Vagina (tissue), 2 donors: ENCODE results near the gene TRIM46. TPM values are rescaled to one million over a fixed set of nuclear protein-coding genes. Genes with fewer than 3 reads are reported as not detected.
"Not testable (repeated sequence)": the region's sequence is repeated elsewhere in the genome, so short reads cannot be mapped to it uniquely, and the experiment has no call there.

Experiments used
- DNase-seq, 2 donors: peaks; one replicate each; pipeline ENCODE4 v3.0.0-alpha.2; 2017; ENCODE audit errors: extremely low spot score in 2 of 2
- H3K27ac ChIP-seq: fragments of 200-600 bp; sonication (generic); one replicate; pipeline ENCODE4 v1.5.1; 2019
- H3K27me3 ChIP-seq: fragments of 200-600 bp; sonication (generic); one replicate; pipeline ENCODE4 v1.5.1; 2019
- H3K36me3 ChIP-seq, 2 donors: fragments of 200-600 bp; sonication (generic); one replicate each; pipeline ENCODE4 v1.5.1; 2017 to 2019
- H3K4me1 ChIP-seq: fragments of 200-600 bp; sonication (generic); one replicate; pipeline ENCODE4 v1.5.1; 2019
- H3K4me3 ChIP-seq, 2 donors: fragments of 200-600 bp; sonication (generic); 1 replicate in 1 of 2; 2 replicates in 1 of 2; pipeline ENCODE4 v1.5.1; 2016 to 2019
- H3K9me3 ChIP-seq: fragments of 200-600 bp; sonication (generic); one replicate; pipeline ENCODE4 v1.5.1; 2019
- POLR2A ChIP-seq, 2 donors: fragments of 450-650 bp; IDR thresholded peaks; one replicate each; pipeline ENCODE4 v1.6.1; 2017; ENCODE audit warnings: antibody characterized with exemption in 2 of 2, mild to moderate bottlenecking in 2 of 2, moderate library complexity in 2 of 2
- POLR2AphosphoS5 ChIP-seq, 2 donors: sonication (generic); formaldehyde crosslinking; IDR thresholded peaks; one replicate each; pipeline ENCODE4 v1.9.0; 2017; ENCODE audit warnings: antibody characterized with exemption in 2 of 2, mild to moderate bottlenecking in 2 of 2, low read depth in 1 of 2; ENCODE audit not compliant: insufficient read depth in 1 of 2
- intact Hi-C: fragments of 100-400 bp; cut with DNase I; formaldehyde crosslinking; loops from one replicate; pipeline ENCODE4 v1.15.1; 2023
- total RNA-seq: library from RNA; depleted of rRNA; stranded (reverse); fragments of >200 nt; gene quantifications from one replicate; pipeline ENCODE4 v1.2.3, GENCODE V29; 2016
- TF ChIP-seq, protein P1 (sequence below), 3 experiments: fragments of 450-650 bp in 2 of 3; fragments of 200-600 bp in 1 of 3; sonication (generic) in 1 of 3; IDR thresholded peaks; one replicate each; pipeline ENCODE4 v1.5.1; 2017 to 2019; ENCODE audit warnings: antibody characterized with exemption in 3 of 3, mild to moderate bottlenecking in 2 of 3, moderate library complexity in 2 of 3

Gene TRIM46
- total RNA-seq, 1 donor from 2014 or later, result 2.7 TPM

GRCh38 chr1:155139895-155140629, 33.6 kb upstream of the TRIM46 start, which contains the start of gene DPM3:
TSS of gene DPM3 (minus strand) at chr1:155140531. CDS start at chr1:155140240, 291 bp downstream.
- peak in 1 of 2 donors; percentile 90 for DNase-seq
- Histone ChIP-seq H3K4me3 (peak within 1 kb of the TSS; percentile 94 to 98), H3K4me1 (peaks cover 37% of the 10 kb centered on the region), H3K36me3 (no peaks in the 10 kb centered on the region), H3K27me3 (no peaks in the 10 kb centered on the region), H3K27ac (peak within 1 kb of the TSS; percentile 91), H3K9me3 (no peaks in the 10 kb centered on the region)
- intact Hi-C loops, result loop anchor here (5.0 kb wide), 1 partner anchor 328 kb away; no protein-coding TSS in a partner anchor
- TF ChIP-seq POLR2AphosphoS5 (IDR thresholded peaks at IDR 0.05; ENCODE audit: insufficient read depth in 1 of 2, low read depth in 1 of 2), result peak; percentile 90 to 94
- peak in 1 of 2 donors; percentile 64 for TF ChIP-seq POLR2A (IDR thresholded peaks at IDR 0.05)
- TF ChIP-seq, protein P1, sequence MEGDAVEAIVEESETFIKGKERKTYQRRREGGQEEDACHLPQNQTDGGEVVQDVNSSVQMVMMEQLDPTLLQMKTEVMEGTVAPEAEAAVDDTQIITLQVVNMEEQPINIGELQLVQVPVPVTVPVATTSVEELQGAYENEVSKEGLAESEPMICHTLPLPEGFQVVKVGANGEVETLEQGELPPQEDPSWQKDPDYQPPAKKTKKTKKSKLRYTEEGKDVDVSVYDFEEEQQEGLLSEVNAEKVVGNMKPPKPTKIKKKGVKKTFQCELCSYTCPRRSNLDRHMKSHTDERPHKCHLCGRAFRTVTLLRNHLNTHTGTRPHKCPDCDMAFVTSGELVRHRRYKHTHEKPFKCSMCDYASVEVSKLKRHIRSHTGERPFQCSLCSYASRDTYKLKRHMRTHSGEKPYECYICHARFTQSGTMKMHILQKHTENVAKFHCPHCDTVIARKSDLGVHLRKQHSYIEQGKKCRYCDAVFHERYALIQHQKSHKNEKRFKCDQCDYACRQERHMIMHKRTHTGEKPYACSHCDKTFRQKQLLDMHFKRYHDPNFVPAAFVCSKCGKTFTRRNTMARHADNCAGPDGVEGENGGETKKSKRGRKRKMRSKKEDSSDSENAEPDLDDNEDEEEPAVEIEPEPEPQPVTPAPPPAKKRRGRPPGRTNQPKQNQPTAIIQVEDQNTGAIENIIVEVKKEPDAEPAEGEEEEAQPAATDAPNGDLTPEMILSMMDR (IDR thresholded peaks at IDR 0.05), result no peak

DNA sequence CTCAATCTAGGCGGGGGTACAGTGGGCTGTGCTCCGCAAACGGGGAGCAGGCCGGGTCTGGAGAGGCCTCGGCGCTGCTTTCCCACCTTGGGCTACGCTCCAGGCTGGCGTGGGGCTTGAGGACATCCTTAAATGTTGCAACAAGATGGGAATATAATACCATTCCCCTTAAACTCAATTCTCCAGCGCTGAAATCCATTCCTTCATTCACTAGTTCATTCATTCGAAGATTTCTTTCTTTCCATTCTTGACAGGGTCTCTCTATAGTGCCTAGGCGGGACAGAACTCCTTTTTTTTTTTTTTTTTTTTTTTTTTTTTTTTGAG, 33.1 kb upstream of the TRIM46 start:
- no peaks in the 10 kb centered on the region for H3K36me3 ChIP-seq
- DNase-seq, result no peak
- H3K27ac ChIP-seq, result peak overlapping the region; percentile 91
- intact Hi-C loops, result loop anchor here (5.0 kb wide), 1 partner anchor 328 kb away; no protein-coding TSS in a partner anchor
- H3K9me3 ChIP-seq, result no peaks in the 10 kb centered on the region
- H3K4me1 ChIP-seq, result peaks cover 34% of the 10 kb centered on the region
- TF ChIP-seq POLR2AphosphoS5 (IDR thresholded peaks at IDR 0.05; ENCODE audit: insufficient read depth in 1 of 2, low read depth in 1 of 2) (no peak), POLR2A (IDR thresholded peaks at IDR 0.05) (no peak)
- TF ChIP-seq, protein P1 (IDR thresholded peaks at IDR 0.05), result no peak
- H3K4me3 ChIP-seq, result peak overlapping the region; percentile 94 to 98
- no peaks in the 10 kb centered on the region for H3K27me3 ChIP-seq

- TF ChIP-seq POLR2AphosphoS5 (IDR thresholded peaks at IDR 0.05; ENCODE audit: insufficient read depth in 1 of 2, low read depth in 1 of 2) (no peak), POLR2A (IDR thresholded peaks at IDR 0.05) (no peak)
- TF ChIP-seq, protein P1 (IDR thresholded peaks at IDR 0.05), result no peak
- no peak for DNase-seq
- intact Hi-C loops, result loop anchor here (5.0 kb wide), 1 partner anchor 329 kb away; no protein-coding TSS in a partner anchor
- H3K27me3 ChIP-seq, result no peaks in the 10 kb centered on the region
- no peak overlapping the region for H3K4me3 ChIP-seq
- no peak overlapping the region for H3K27ac ChIP-seq
- H3K4me1 ChIP-seq, result peaks cover 28% of the 10 kb centered on the region
- H3K9me3 ChIP-seq, result no peaks in the 10 kb centered on the region
- no peaks in the 10 kb centered on the region for H3K36me3 ChIP-seq
Measured at GRCh38 chr1:155141749-155142148, 31.9 kb upstream of the TRIM46 start.

GRCh38 chr1:155145491-155145890, 28.2 kb upstream of the TRIM46 start:
- DNase-seq, result no peak
- no peaks in the 10 kb centered on the region for H3K9me3 ChIP-seq
- intact Hi-C loops, result no loop called here
- H3K4me3 ChIP-seq, result no peak overlapping the region
- H3K36me3 ChIP-seq, result no peaks in the 10 kb centered on the region
- no peak for TF ChIP-seq POLR2AphosphoS5 (IDR thresholded peaks at IDR 0.05; ENCODE audit: insufficient read depth in 1 of 2, low read depth in 1 of 2)
- TF ChIP-seq, protein P1 (IDR thresholded peaks at IDR 0.05), result no peak
- TF ChIP-seq POLR2A (IDR thresholded peaks at IDR 0.05), result no peak
- H3K4me1 ChIP-seq, result no peaks in the 10 kb centered on the region
- H3K27ac ChIP-seq, result no peak overlapping the region
- no peaks in the 10 kb centered on the region for H3K27me3 ChIP-seq

- intact Hi-C loops, H3K27me3 ChIP-seq, DNase-seq, H3K4me3 ChIP-seq, H3K9me3 ChIP-seq, H3K36me3 ChIP-seq, H3K27ac ChIP-seq, H3K4me1 ChIP-seq: not testable (repeated sequence)
Measured at GRCh38 chr1:155155996-155156643, 17.5 kb upstream of the TRIM46 start.
